A549 (cell line): ENCODE data around the gene CLPSL1.

Experiments
- CTCF ChIP-seq: fragments of >200 bp; sonication (Bioruptor Twin); formaldehyde crosslinking; IDR thresholded peaks from 3 replicates; pipeline ENCODE4 v1.5.1; 2016
- E2F6 ChIP-seq: IDR thresholded peaks from 2 replicates; pipeline ENCODE4 v1.6.1; 2012; ENCODE audit warnings: low read depth, borderline replicate concordance
- FOSL2 ChIP-seq, 2 experiments: fragments of 450-650 bp in 1 of 2; fragments of >200 bp in 1 of 2; sonication (Bioruptor Twin) in 1 of 2; formaldehyde crosslinking; IDR thresholded peaks; 2 replicates each; pipeline versions ENCODE4 v1.5.0 to v1.6.1; 2016 to 2020; ENCODE audit warnings: mild to moderate bottlenecking in 1 of 2, moderate library complexity in 1 of 2
- HDAC2 ChIP-seq: fragments of 200-600 bp; sonication (generic); IDR thresholded peaks from 2 replicates; pipeline ENCODE4 v1.6.1; 2016
- HMGXB4 ChIP-seq: fragments of 250-450 bp; sonication (Bioruptor Pico); IDR thresholded peaks from 2 replicates; pipeline ENCODE4 v1.5.0; 2021; ENCODE audit warnings: mild to moderate bottlenecking, moderate library complexity, borderline replicate concordance
- POLR2A ChIP-seq: IDR thresholded peaks from 2 replicates; pipeline ENCODE4 v1.6.1; 2012; ENCODE audit warnings: mild to moderate bottlenecking, low read length
- RCOR1 ChIP-seq: fragments of 150-350 bp; IDR thresholded peaks from 2 replicates; pipeline ENCODE4 v1.6.1; 2014; ENCODE audit warnings: antibody characterized with exemption, low read length, low read depth
- TF ChIP-seq, protein P1 (sequence below): fragments of 450-650 bp; IDR thresholded peaks from 2 replicates; pipeline ENCODE4 v1.6.1; 2014; ENCODE audit warnings: antibody characterized with exemption

GRCh38 chr6:35809809-35810208 lies 29.0 kb downstream of the CLPSL1 start:
- no peak for TF ChIP-seq HMGXB4 (CRISPR knock-in tag)
- no peak for TF ChIP-seq CTCF
- TF ChIP-seq E2F6, result no peak
- TF ChIP-seq RCOR1, result no peak
- no peak for TF ChIP-seq FOSL2 (IDR thresholded peaks at IDR 0.05)
- no peak for TF ChIP-seq FOSL2 (CRISPR knock-in tag; IDR thresholded peaks at IDR 0.05)
- no peak for TF ChIP-seq POLR2A
- TF ChIP-seq HDAC2, result no peak
- TF ChIP-seq, protein P1, sequence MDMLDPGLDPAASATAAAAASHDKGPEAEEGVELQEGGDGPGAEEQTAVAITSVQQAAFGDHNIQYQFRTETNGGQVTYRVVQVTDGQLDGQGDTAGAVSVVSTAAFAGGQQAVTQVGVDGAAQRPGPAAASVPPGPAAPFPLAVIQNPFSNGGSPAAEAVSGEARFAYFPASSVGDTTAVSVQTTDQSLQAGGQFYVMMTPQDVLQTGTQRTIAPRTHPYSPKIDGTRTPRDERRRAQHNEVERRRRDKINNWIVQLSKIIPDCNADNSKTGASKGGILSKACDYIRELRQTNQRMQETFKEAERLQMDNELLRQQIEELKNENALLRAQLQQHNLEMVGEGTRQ, result no peak
